ENCODE measurements around the gene CPPED1. TPM values are rescaled to one million over a fixed set of nuclear protein-coding genes. Genes with fewer than 3 reads are reported as not detected.

CPPED1 gene
- polyA plus RNA-seq, 1 donor, result 25.1 TPM

- Histone ChIP-seq H3K27ac (ENCODE audit: low read length) (no peak overlapping the region), H3K4me1 (ENCODE audit: control insufficient read depth, insufficient read depth, low read length) (no peaks in the 10 kb centered on the region), H3K4me3 (ENCODE audit: low read length) (no peak overlapping the region), H3K36me3 (ENCODE audit: control insufficient read depth, insufficient read depth, low read length) (peaks cover 3% of the 10 kb centered on the region), H3K9me3 (ENCODE audit: control insufficient read depth, low read depth, low read length) (no peaks in the 10 kb centered on the region), H3K27me3 (ENCODE audit: control insufficient read depth, insufficient read depth, low read length) (no peaks in the 10 kb centered on the region)
- no peak for DNase-seq
- no CpG with 5 or more reads among the region's 5 CpGs for WGBS (ENCODE audit: insufficient coverage, low lambda C conversion rate)
These were observed 129.2 kb downstream of the CPPED1 start for GRCh38 chr16:12674524-12674923.

- H3K4me1 ChIP-seq (ENCODE audit: control insufficient read depth, insufficient read depth, low read length), result no peaks in the 10 kb centered on the region
- H3K4me3 ChIP-seq (ENCODE audit: low read length), result no peak overlapping the region
- H3K9me3 ChIP-seq (ENCODE audit: control insufficient read depth, low read depth, low read length), result no peaks in the 10 kb centered on the region
- H3K27ac ChIP-seq (ENCODE audit: low read length), result no peak overlapping the region
- H3K27me3 ChIP-seq (ENCODE audit: control insufficient read depth, insufficient read depth, low read length), result no peaks in the 10 kb centered on the region
- peaks cover 4% of the 10 kb centered on the region for H3K36me3 ChIP-seq (ENCODE audit: control insufficient read depth, insufficient read depth, low read length)
- no CpG with 5 or more reads among the region's 6 CpGs for WGBS (ENCODE audit: insufficient coverage, low lambda C conversion rate)
- no peak for DNase-seq
These were observed 129.6 kb downstream of the CPPED1 start for GRCh38 chr16:12674071-12674470.

- Histone ChIP-seq H3K4me1 (ENCODE audit: control insufficient read depth, insufficient read depth, low read length) (no peaks in the 10 kb centered on the region), H3K27ac (ENCODE audit: low read length) (no peak overlapping the region), H3K36me3 (ENCODE audit: control insufficient read depth, insufficient read depth, low read length) (peaks cover 4% of the 10 kb centered on the region), H3K9me3 (ENCODE audit: control insufficient read depth, low read depth, low read length) (no peaks in the 10 kb centered on the region), H3K27me3 (ENCODE audit: control insufficient read depth, insufficient read depth, low read length) (no peaks in the 10 kb centered on the region), H3K4me3 (ENCODE audit: low read length) (no peak overlapping the region)
- no peak for DNase-seq
- WGBS (ENCODE audit: insufficient coverage, low lambda C conversion rate), result 100% methylated on average over 2 of the region's 10 CpGs
These were observed 130.2 kb downstream of the CPPED1 start for GRCh38 chr16:12673466-12673865.

- DNase-seq, result no peak
- H3K36me3 ChIP-seq (ENCODE audit: control insufficient read depth, insufficient read depth, low read length), result peaks cover 4% of the 10 kb centered on the region
- no peak overlapping the region for H3K4me3 ChIP-seq (ENCODE audit: low read length)
- H3K4me1 ChIP-seq (ENCODE audit: control insufficient read depth, insufficient read depth, low read length), result no peaks in the 10 kb centered on the region
- H3K9me3 ChIP-seq (ENCODE audit: control insufficient read depth, low read depth, low read length), result no peaks in the 10 kb centered on the region
- no peaks in the 10 kb centered on the region for H3K27me3 ChIP-seq (ENCODE audit: control insufficient read depth, insufficient read depth, low read length)
- 90% methylated on average over 2 of the region's 8 CpGs for WGBS (ENCODE audit: insufficient coverage, low lambda C conversion rate)
- H3K27ac ChIP-seq (ENCODE audit: low read length), result no peak overlapping the region
These were observed 130.7 kb downstream of the CPPED1 start for GRCh38 chr16:12672986-12673385.

GRCh38 chr16:12669908-12670307 lies 133.8 kb downstream of the CPPED1 start:
- no peak for DNase-seq
- 100% methylated on average over 1 of the region's 6 CpGs for WGBS (ENCODE audit: insufficient coverage, low lambda C conversion rate)
- Histone ChIP-seq H3K27ac (ENCODE audit: low read length) (no peak overlapping the region), H3K36me3 (ENCODE audit: control insufficient read depth, insufficient read depth, low read length) (peaks cover 4% of the 10 kb centered on the region), H3K4me3 (ENCODE audit: low read length) (no peak overlapping the region), H3K9me3 (ENCODE audit: control insufficient read depth, low read depth, low read length) (no peaks in the 10 kb centered on the region), H3K27me3 (ENCODE audit: control insufficient read depth, insufficient read depth, low read length) (no peaks in the 10 kb centered on the region), H3K4me1 (ENCODE audit: control insufficient read depth, insufficient read depth, low read length) (no peaks in the 10 kb centered on the region)

GRCh38 chr16:12667909-12668308 lies 135.8 kb downstream of the CPPED1 start:
- H3K4me3 ChIP-seq (ENCODE audit: low read length), result no peak overlapping the region
- H3K9me3 ChIP-seq (ENCODE audit: control insufficient read depth, low read depth, low read length), result no peaks in the 10 kb centered on the region
- H3K27ac ChIP-seq (ENCODE audit: low read length), result no peak overlapping the region
- 75% methylated on average over 2 of the region's 3 CpGs for WGBS (ENCODE audit: insufficient coverage, low lambda C conversion rate)
- DNase-seq, result no peak
- H3K36me3 ChIP-seq (ENCODE audit: control insufficient read depth, insufficient read depth, low read length), result peaks cover 2% of the 10 kb centered on the region
- H3K27me3 ChIP-seq (ENCODE audit: control insufficient read depth, insufficient read depth, low read length), result no peaks in the 10 kb centered on the region
- H3K4me1 ChIP-seq (ENCODE audit: control insufficient read depth, insufficient read depth, low read length), result no peaks in the 10 kb centered on the region

GRCh38 chr16:12664164-12664733 lies 139.4 kb downstream of the CPPED1 start:
- Histone ChIP-seq H3K4me1 (ENCODE audit: control insufficient read depth, insufficient read depth, low read length) (no peaks in the 10 kb centered on the region), H3K27ac (ENCODE audit: low read length) (no peak overlapping the region), H3K9me3 (ENCODE audit: control insufficient read depth, low read depth, low read length) (no peaks in the 10 kb centered on the region), H3K27me3 (ENCODE audit: control insufficient read depth, insufficient read depth, low read length) (no peaks in the 10 kb centered on the region), H3K36me3 (ENCODE audit: control insufficient read depth, insufficient read depth, low read length) (peaks cover 7% of the 10 kb centered on the region), H3K4me3 (ENCODE audit: low read length) (no peak overlapping the region)
- no peak for DNase-seq
- 100% methylated on average over 1 of the region's 9 CpGs for WGBS (ENCODE audit: insufficient coverage, low lambda C conversion rate)

GRCh38 chr16:12661656-12662172 lies 142.0 kb downstream of the CPPED1 start:
- H3K9me3 ChIP-seq (ENCODE audit: control insufficient read depth, low read depth, low read length), result peaks cover 8% of the 10 kb centered on the region
- H3K4me3 ChIP-seq (ENCODE audit: low read length), result no peak overlapping the region
- peak; percentile 17 to 55 for DNase-seq
- no CpG with 5 or more reads among the region's 10 CpGs for WGBS (ENCODE audit: insufficient coverage, low lambda C conversion rate)
- peaks cover 5% of the 10 kb centered on the region for H3K36me3 ChIP-seq (ENCODE audit: control insufficient read depth, insufficient read depth, low read length)
- H3K27ac ChIP-seq (ENCODE audit: low read length), result no peak overlapping the region
- H3K27me3 ChIP-seq (ENCODE audit: control insufficient read depth, insufficient read depth, low read length), result no peaks in the 10 kb centered on the region
- no peaks in the 10 kb centered on the region for H3K4me1 ChIP-seq (ENCODE audit: control insufficient read depth, insufficient read depth, low read length)

- H3K27ac ChIP-seq (ENCODE audit: low read length), result no peak overlapping the region
- no peaks in the 10 kb centered on the region for H3K4me1 ChIP-seq (ENCODE audit: control insufficient read depth, insufficient read depth, low read length)
- no peak overlapping the region for H3K4me3 ChIP-seq (ENCODE audit: low read length)
These were observed 143.8 kb downstream of the CPPED1 start for GRCh38 chr16:12659871-12660270.

GRCh38 chr16:12658506-12658905 lies 145.2 kb downstream of the CPPED1 start:
- WGBS (ENCODE audit: insufficient coverage, low lambda C conversion rate), result no CpG with 5 or more reads among the region's 5 CpGs
- DNase-seq, result no peak
- no peak overlapping the region for H3K4me3 ChIP-seq (ENCODE audit: low read length)
- peaks cover 8% of the 10 kb centered on the region for H3K9me3 ChIP-seq (ENCODE audit: control insufficient read depth, low read depth, low read length)
- H3K27ac ChIP-seq (ENCODE audit: low read length), result no peak overlapping the region
- no peaks in the 10 kb centered on the region for H3K4me1 ChIP-seq (ENCODE audit: control insufficient read depth, insufficient read depth, low read length)
- no peaks in the 10 kb centered on the region for H3K27me3 ChIP-seq (ENCODE audit: control insufficient read depth, insufficient read depth, low read length)
- peaks cover 5% of the 10 kb centered on the region for H3K36me3 ChIP-seq (ENCODE audit: control insufficient read depth, insufficient read depth, low read length)

More at GRCh38 chr16:12659871-12660270, 143.8 kb downstream of the CPPED1 start:
- no peaks in the 10 kb centered on the region for H3K27me3 ChIP-seq (ENCODE audit: control insufficient read depth, insufficient read depth, low read length)
- peaks cover 8% of the 10 kb centered on the region for H3K9me3 ChIP-seq (ENCODE audit: control insufficient read depth, low read depth, low read length)
- H3K36me3 ChIP-seq (ENCODE audit: control insufficient read depth, insufficient read depth, low read length), result peaks cover 5% of the 10 kb centered on the region
- WGBS (ENCODE audit: insufficient coverage, low lambda C conversion rate), result no CpG with 5 or more reads among the region's 3 CpGs
- DNase-seq, result no peak

- Histone ChIP-seq H3K27me3 (ENCODE audit: control insufficient read depth, insufficient read depth, low read length) (no peaks in the 10 kb centered on the region), H3K27ac (ENCODE audit: low read length) (no peak overlapping the region)
- WGBS (ENCODE audit: insufficient coverage, low lambda C conversion rate), result no CpG with 5 or more reads among the region's 11 CpGs
These were observed 148.2 kb downstream of the CPPED1 start for GRCh38 chr16:12655537-12655936.

More at GRCh38 chr16:12655537-12655936, 148.2 kb downstream of the CPPED1 start:
- no peak for DNase-seq
- Histone ChIP-seq H3K4me1 (ENCODE audit: control insufficient read depth, insufficient read depth, low read length) (no peaks in the 10 kb centered on the region), H3K4me3 (ENCODE audit: low read length) (no peak overlapping the region), H3K9me3 (ENCODE audit: control insufficient read depth, low read depth, low read length) (peaks cover 8% of the 10 kb centered on the region), H3K36me3 (ENCODE audit: control insufficient read depth, insufficient read depth, low read length) (peaks cover 2% of the 10 kb centered on the region)
